Lung (tissue), 16 donors: Measurements from ENCODE around the gene MT2A. TPM values are rescaled to one million over a fixed set of nuclear protein-coding genes. Genes with fewer than 3 reads are reported as not detected.
A peak's percentile ranks its signal among the peaks of the same experiment; 100 is the strongest.

ENCODE experiments used
- ATAC-seq: fragments of 200-7000 bp; cut with Tn5 transposase; one replicate; pipeline ENCODE4 v1.9.1; 2020; ENCODE audit warnings: moderate number of reproducible peaks; ENCODE audit not compliant: insufficient read depth, low FRiP score
- DNase-seq, 3 donors: peaks; one replicate each; pipeline ENCODE4 v3.0.0-alpha.2; 2013 to 2017
- H3K27ac ChIP-seq, 2 donors: one replicate each; pipeline ENCODE4 v1.5.1; 2013; ENCODE audit warnings: mild to moderate bottlenecking in 2 of 2, moderate library complexity in 2 of 2, control low read depth in 1 of 2, inconsistent platforms in 1 of 2, low read depth in 1 of 2, low read length in 1 of 2
- H3K27me3 ChIP-seq, 3 donors: one replicate each; pipeline ENCODE4 v1.5.1; 2013; ENCODE audit warnings: low read length in 2 of 3; ENCODE audit not compliant: control insufficient read depth in 3 of 3, insufficient read depth in 3 of 3
- H3K36me3 ChIP-seq, 4 donors: one replicate each; pipeline ENCODE4 v1.5.1; 2013; ENCODE audit warnings: low read length in 4 of 4, mild to moderate bottlenecking in 1 of 4, moderate library complexity in 1 of 4; ENCODE audit not compliant: control insufficient read depth in 4 of 4, insufficient read depth in 4 of 4
- H3K4me1 ChIP-seq, 5 donors: one replicate each; pipeline ENCODE4 v1.5.1; 2013; ENCODE audit warnings: low read length in 5 of 5, mild to moderate bottlenecking in 2 of 5, moderate library complexity in 1 of 5; ENCODE audit not compliant: control insufficient read depth in 5 of 5, insufficient read depth in 5 of 5
- H3K4me3 ChIP-seq: one replicate; pipeline ENCODE4 v1.5.1; 2013; ENCODE audit warnings: mild to moderate bottlenecking, control low read depth, moderate library complexity
- H3K9ac ChIP-seq, 2 donors: one replicate each; pipeline ENCODE4 v1.5.1; 2013; ENCODE audit warnings: low read length in 2 of 2, control low read depth in 1 of 2; ENCODE audit not compliant: insufficient read depth in 1 of 2
- H3K9me3 ChIP-seq, 4 donors: one replicate each; pipeline ENCODE4 v1.5.1; 2013; ENCODE audit warnings: low read length in 3 of 4, mild to moderate bottlenecking in 1 of 4, moderate library complexity in 1 of 4; ENCODE audit not compliant: control insufficient read depth in 4 of 4, insufficient read depth in 3 of 4
- WGBS, 2 donors: extraction: QIAGEN DNeasy Blood & Tissue Kit; methylation state at CpG; one replicate each; pipeline ENCODE4 v1.1.7; 2013; 5-methylcytosine and 5-hydroxymethylcytosine counted together
- long read RNA-seq, 5 donors: transcript quantifications; one replicate each; lab custom pipeline, GENCODE V29; 2026
- polyA plus RNA-seq, 2 donors: library from polyadenylated mRNA; stranded (reverse); fragments of 200-250 nt; gene quantifications; one replicate each; pipeline ENCODE4 v1.2.1, GENCODE V29; 2013
- total RNA-seq, 2 donors: library from RNA; depleted of rRNA in 1 of 2; stranded (reverse); fragments of >200 nt in 1 of 2; gene quantifications; one replicate each; pipeline ENCODE4 v1.2.1, GENCODE V29; 2014 to 2021
- TF ChIP-seq, protein P1 (sequence below): IDR thresholded peaks from 2 replicates; pipeline ENCODE4 v1.5.1; 2012; ENCODE audit warnings: mild to moderate bottlenecking; ENCODE audit errors: control extremely low read depth, extremely low read depth
- donor health status: control.
- donor health status: control.
- donor health status: Bipolar disorder and iron deficiency.
- donor health status: healthy.
- donor health status: DM: yes; HTN: yes; CAD: no.

MT2A gene
- total RNA-seq, result 100 to 1,000 TPM in 1 of 2 donors, 10 to 100 TPM in 1; 17.6 to 521 TPM
- polyA plus RNA-seq, result 1,000 to 10,000 TPM in 1 of 2 donors, 100 to 1,000 TPM in 1; 903 to 1,104 TPM
- long read RNA-seq, donor 1, transcript MT2A-201 (3 exons, 786 nt), result major isoform, 60 of 73 reads
- long read RNA-seq, donor 1, transcript MT2A-203 (1 exons, 903 nt), result minor isoform, 13 of 73 reads
- long read RNA-seq, donor 1, partial matches to known transcripts, result 0 of 73 reads
- long read RNA-seq, donor 1, other reads (novel, unspliced or antisense), result 0 of 73 reads
- long read RNA-seq, donor 2, transcript MT2A-203 (1 exons, 903 nt), result minor isoform, 7 of 46 reads
- long read RNA-seq, donor 2, transcript MT2A-201 (3 exons, 786 nt), result major isoform, 38 of 46 reads
- long read RNA-seq, donor 2, partial matches to known transcripts, result 0 of 46 reads
- long read RNA-seq, donor 2, other reads (novel, unspliced or antisense), result 0 of 46 reads
- long read RNA-seq, donor 3, transcript MT2A-203 (1 exons, 903 nt), result minor isoform, 7 of 42 reads
- long read RNA-seq, donor 3, transcript MT2A-201 (3 exons, 786 nt), result major isoform, 34 of 42 reads
- long read RNA-seq, donor 3, partial matches to known transcripts, result 0 of 42 reads
- long read RNA-seq, donor 3, other reads (novel, unspliced or antisense), result 0 of 42 reads
- long read RNA-seq, donor 4, transcript MT2A-201 (3 exons, 786 nt), result major isoform, 31 of 42 reads
- long read RNA-seq, donor 4, transcript MT2A-203 (1 exons, 903 nt), result minor isoform, 10 of 42 reads
- long read RNA-seq, donor 4, partial matches to known transcripts, result 0 of 42 reads
- long read RNA-seq, donor 4, other reads (novel, unspliced or antisense), result 0 of 42 reads
- long read RNA-seq, donor 5, transcript MT2A-203 (1 exons, 903 nt), result minor isoform, 19 of 127 reads
- long read RNA-seq, donor 5, transcript MT2A-201 (3 exons, 786 nt), result major isoform, 101 of 127 reads
- long read RNA-seq, donor 5, transcript MT2A-204 (2 exons, 688 nt), result minor isoform, 6 of 127 reads
- long read RNA-seq, donor 5, partial matches to known transcripts, result 0 of 127 reads
- long read RNA-seq, donor 5, other reads (novel, unspliced or antisense), result 0 of 127 reads

- peaks cover 0 to 8% (median 0%) of the 10 kb centered on the region in 3 donors for H3K27me3 ChIP-seq
- no peaks in the 10 kb centered on the region for H3K9me3 ChIP-seq
- TF ChIP-seq, protein P1, sequence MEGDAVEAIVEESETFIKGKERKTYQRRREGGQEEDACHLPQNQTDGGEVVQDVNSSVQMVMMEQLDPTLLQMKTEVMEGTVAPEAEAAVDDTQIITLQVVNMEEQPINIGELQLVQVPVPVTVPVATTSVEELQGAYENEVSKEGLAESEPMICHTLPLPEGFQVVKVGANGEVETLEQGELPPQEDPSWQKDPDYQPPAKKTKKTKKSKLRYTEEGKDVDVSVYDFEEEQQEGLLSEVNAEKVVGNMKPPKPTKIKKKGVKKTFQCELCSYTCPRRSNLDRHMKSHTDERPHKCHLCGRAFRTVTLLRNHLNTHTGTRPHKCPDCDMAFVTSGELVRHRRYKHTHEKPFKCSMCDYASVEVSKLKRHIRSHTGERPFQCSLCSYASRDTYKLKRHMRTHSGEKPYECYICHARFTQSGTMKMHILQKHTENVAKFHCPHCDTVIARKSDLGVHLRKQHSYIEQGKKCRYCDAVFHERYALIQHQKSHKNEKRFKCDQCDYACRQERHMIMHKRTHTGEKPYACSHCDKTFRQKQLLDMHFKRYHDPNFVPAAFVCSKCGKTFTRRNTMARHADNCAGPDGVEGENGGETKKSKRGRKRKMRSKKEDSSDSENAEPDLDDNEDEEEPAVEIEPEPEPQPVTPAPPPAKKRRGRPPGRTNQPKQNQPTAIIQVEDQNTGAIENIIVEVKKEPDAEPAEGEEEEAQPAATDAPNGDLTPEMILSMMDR, result no peak
- peak; percentile 91 for ATAC-seq
- 4 to 6% methylated on average over 52 to 62 of the region's 62 CpGs for WGBS, 2 donors
- no peaks in the 10 kb centered on the region for H3K36me3 ChIP-seq
- peak within 1 kb of the TSS; percentile 78 for H3K4me3 ChIP-seq
- H3K27ac ChIP-seq, result peak within 1 kb of the TSS; percentile 88 to 97
- DNase-seq, result peak; percentile 93 to 97 (median 93)
- peak within 1 kb of the TSS in 1 of 2 donors; percentile 78 for H3K9ac ChIP-seq
- H3K4me1 ChIP-seq, result peaks cover 9 to 55% (median 31%) of the 10 kb centered on the region in 5 donors
Observed at GRCh38 chr16:56608043-56608875, at the start of gene MT2A. Gene MT2A (plus strand): TSS chr16:56608584. CDS start chr16:56608656, 72 bp downstream.

GRCh38 chr16:56559109-56559508, 49.3 kb upstream of the MT2A start:
- DNase-seq, result no peak
- Histone ChIP-seq H3K4me1 (no peaks in the 10 kb centered on the region), H3K27me3 (peaks cover 0 to 5% (median 0%) of the 10 kb centered on the region in 3 donors), H3K4me3 (no peak overlapping the region), H3K36me3 (no peaks in the 10 kb centered on the region), H3K27ac (no peak overlapping the region), H3K9me3 (no peaks in the 10 kb centered on the region), H3K9ac (no peak overlapping the region)
- 84 to 92% methylated on average over 4 of the region's 4 CpGs for WGBS, 2 donors
- no peak for ATAC-seq
- TF ChIP-seq, protein P1, result no peak

GRCh38 chr16:56560447-56560846, 47.9 kb upstream of the MT2A start:
- WGBS, 2 donors, result 70 to 73% methylated on average over 1 of the region's 1 CpG
- H3K27ac ChIP-seq, result no peak overlapping the region
- no peak for ATAC-seq
- no peaks in the 10 kb centered on the region for H3K4me1 ChIP-seq
- no peaks in the 10 kb centered on the region for H3K36me3 ChIP-seq
- no peak overlapping the region for H3K9ac ChIP-seq
- no peaks in the 10 kb centered on the region for H3K9me3 ChIP-seq
- DNase-seq, result no peak
- TF ChIP-seq, protein P1, result no peak
- H3K4me3 ChIP-seq, result no peak overlapping the region
- H3K27me3 ChIP-seq, result peaks cover 0 to 5% (median 0%) of the 10 kb centered on the region in 3 donors
